ENCODE measurements around the gene SDHAF3. TPM values are rescaled to one million over a fixed set of nuclear protein-coding genes. Genes with fewer than 3 reads are reported as not detected.

SDHAF3 gene
- total RNA-seq, 3 donors from 2014 or later, result 4.3 to 12.3 (median 8.5) TPM

DNA sequence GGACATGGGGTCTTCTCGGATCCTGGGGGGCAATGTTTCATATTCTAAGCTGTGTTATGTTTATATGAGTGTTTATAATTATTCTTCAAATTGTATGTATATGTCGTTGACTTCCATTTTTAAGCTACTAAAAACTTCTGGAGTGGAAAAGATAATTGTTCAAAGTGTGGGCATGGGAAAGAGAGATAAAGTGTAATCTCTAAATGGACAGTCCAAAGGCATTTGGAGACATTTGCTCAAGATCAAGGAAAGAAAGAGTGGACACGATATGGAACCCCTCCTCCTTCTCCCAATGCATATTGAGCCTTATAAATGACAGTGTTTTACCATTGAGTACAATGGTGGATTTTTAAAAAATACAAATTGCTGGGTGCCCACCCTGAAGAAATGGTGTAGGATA, 81.1 kb downstream of the SDHAF3 start:
- Histone ChIP-seq H3K27ac (no peak overlapping the region), H3K27me3 (no peaks in the 10 kb centered on the region), H3K4me3 (no peak overlapping the region), H3K36me3 (no peaks in the 10 kb centered on the region), H3K4me1 (no peaks in the 10 kb centered on the region), H3K9me3 (peaks cover 0 to 3% of the 10 kb centered on the region in 2 donors)
- intact Hi-C loops (cut with DNase I; ENCODE audit: low total_unique reads), result no loop called here
- DNase-seq (ENCODE audit: low spot score in 2 of 2), result no peak
- TF ChIP-seq, protein P1, sequence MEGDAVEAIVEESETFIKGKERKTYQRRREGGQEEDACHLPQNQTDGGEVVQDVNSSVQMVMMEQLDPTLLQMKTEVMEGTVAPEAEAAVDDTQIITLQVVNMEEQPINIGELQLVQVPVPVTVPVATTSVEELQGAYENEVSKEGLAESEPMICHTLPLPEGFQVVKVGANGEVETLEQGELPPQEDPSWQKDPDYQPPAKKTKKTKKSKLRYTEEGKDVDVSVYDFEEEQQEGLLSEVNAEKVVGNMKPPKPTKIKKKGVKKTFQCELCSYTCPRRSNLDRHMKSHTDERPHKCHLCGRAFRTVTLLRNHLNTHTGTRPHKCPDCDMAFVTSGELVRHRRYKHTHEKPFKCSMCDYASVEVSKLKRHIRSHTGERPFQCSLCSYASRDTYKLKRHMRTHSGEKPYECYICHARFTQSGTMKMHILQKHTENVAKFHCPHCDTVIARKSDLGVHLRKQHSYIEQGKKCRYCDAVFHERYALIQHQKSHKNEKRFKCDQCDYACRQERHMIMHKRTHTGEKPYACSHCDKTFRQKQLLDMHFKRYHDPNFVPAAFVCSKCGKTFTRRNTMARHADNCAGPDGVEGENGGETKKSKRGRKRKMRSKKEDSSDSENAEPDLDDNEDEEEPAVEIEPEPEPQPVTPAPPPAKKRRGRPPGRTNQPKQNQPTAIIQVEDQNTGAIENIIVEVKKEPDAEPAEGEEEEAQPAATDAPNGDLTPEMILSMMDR (IDR thresholded peaks at IDR 0.05), result no peak
- TF ChIP-seq POLR2A (IDR thresholded peaks at IDR 0.05) (no peak), POLR2AphosphoS5 (IDR thresholded peaks at IDR 0.05) (no peak)

DNA sequence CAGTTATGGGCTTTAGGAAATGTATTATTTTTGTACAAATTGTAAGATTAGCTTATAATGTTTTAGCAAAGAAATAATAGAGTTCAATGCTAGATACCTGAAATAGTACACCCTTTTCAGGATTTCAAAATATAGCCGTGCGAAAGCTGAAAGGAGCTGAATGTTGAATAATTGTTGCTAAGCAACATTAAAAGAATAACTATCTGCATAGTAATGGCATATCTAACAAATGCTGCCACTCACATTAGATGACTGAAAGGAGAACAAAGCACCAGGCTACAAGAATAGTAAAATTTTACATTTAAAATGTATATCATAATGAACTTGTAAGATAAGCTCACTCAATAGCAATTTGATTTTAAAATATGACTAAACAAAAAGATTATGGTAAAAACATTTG, 82.5 kb downstream of the SDHAF3 start:
- H3K36me3 ChIP-seq, result no peaks in the 10 kb centered on the region
- TF ChIP-seq POLR2A (IDR thresholded peaks at IDR 0.05) (no peak), POLR2AphosphoS5 (IDR thresholded peaks at IDR 0.05) (no peak)
- TF ChIP-seq, protein P1 (IDR thresholded peaks at IDR 0.05), result no peak
- H3K27ac ChIP-seq, result no peak overlapping the region
- H3K4me3 ChIP-seq, result no peak overlapping the region
- H3K9me3 ChIP-seq, result peaks cover 0 to 3% of the 10 kb centered on the region in 2 donors
- intact Hi-C loops (cut with DNase I; ENCODE audit: low total_unique reads), result no loop called here
- no peaks in the 10 kb centered on the region for H3K4me1 ChIP-seq
- no peak for DNase-seq (ENCODE audit: low spot score in 2 of 2)
- no peaks in the 10 kb centered on the region for H3K27me3 ChIP-seq

DNA sequence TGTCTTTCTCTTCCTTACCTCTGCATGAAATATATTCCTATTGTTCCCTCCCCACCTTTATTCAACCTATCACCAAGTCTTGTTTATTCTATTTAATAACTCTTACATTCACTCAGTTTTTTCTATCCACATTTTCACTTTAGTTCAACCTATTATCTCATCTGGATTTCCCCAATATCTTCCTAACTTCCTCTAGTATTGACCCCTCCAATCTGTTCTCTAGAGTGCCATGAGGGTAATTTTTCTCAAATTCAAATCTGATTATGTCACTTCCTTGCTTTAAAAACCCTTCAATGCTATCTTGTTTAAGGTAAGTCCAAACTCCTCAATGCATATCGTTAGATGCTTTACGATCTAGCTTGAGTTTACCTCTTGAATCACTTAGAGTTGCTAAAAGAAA, 86.5 kb downstream of the SDHAF3 start:
- no peak overlapping the region for H3K27ac ChIP-seq
- no peak overlapping the region for H3K4me3 ChIP-seq
- H3K27me3 ChIP-seq, result no peaks in the 10 kb centered on the region
- no peaks in the 10 kb centered on the region for H3K36me3 ChIP-seq
- no peaks in the 10 kb centered on the region for H3K9me3 ChIP-seq
- intact Hi-C loops (cut with DNase I; ENCODE audit: low total_unique reads), result no loop called here
- H3K4me1 ChIP-seq, result no peaks in the 10 kb centered on the region
- DNase-seq (ENCODE audit: low spot score in 2 of 2), result no peak
- TF ChIP-seq, protein P1 (IDR thresholded peaks at IDR 0.05), result no peak

DNA sequence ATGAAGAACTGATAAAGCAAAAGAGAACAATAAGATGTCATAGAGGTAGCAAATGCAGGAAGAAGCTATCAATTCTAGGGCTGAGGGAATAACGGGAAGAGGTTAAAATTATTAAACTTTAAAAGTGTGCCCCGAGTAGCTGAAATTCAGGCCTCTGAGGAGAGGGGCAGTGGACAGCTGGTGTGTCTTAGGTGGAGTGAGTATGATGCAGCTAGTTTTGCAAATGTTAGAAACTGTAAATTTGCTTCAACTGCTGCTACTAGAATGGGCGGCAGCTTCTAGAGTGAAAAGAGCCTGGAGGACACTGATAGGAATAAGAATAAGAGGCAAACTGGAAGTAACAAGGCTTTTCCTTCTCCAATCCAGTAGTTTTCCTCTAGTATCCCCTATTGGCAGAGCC, 87.3 kb downstream of the SDHAF3 start:
- no peak for DNase-seq (ENCODE audit: low spot score in 2 of 2)
- Histone ChIP-seq H3K4me1 (no peaks in the 10 kb centered on the region), H3K27me3 (no peaks in the 10 kb centered on the region), H3K9me3 (no peaks in the 10 kb centered on the region), H3K36me3 (no peaks in the 10 kb centered on the region), H3K4me3 (no peak overlapping the region), H3K27ac (no peak overlapping the region)
- TF ChIP-seq, protein P1 (IDR thresholded peaks at IDR 0.05), result no peak
- TF ChIP-seq POLR2A (IDR thresholded peaks at IDR 0.05), result no peak
- no peak for TF ChIP-seq POLR2AphosphoS5 (IDR thresholded peaks at IDR 0.05)
- intact Hi-C loops (cut with DNase I; ENCODE audit: low total_unique reads), result no loop called here

DNA sequence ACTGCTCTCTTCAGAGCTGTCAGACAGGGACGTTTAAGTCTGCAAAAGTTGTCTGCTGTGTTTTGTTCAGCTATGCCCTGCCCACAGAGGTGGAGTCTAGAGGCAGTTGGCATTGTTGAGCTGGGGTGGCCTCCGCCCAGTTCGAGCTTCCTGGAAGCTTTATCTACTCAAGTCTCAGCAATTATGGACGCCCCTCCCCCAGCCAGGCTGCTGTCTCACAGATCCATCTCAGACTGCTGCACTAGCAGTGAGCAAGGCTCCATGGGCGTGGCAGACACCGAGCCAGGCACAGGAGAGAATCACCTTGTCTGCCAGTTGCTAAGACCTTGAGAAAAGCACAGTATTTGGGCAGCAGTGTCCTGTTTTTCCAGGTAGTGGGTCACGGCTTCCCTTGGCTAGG, 98.1 kb downstream of the SDHAF3 start:
- no peak overlapping the region for H3K27ac ChIP-seq
- peaks cover 0 to 7% of the 10 kb centered on the region in 2 donors for H3K9me3 ChIP-seq
- H3K36me3 ChIP-seq, result no peaks in the 10 kb centered on the region
- no peak for TF ChIP-seq POLR2AphosphoS5 (IDR thresholded peaks at IDR 0.05)
- TF ChIP-seq, protein P1 (IDR thresholded peaks at IDR 0.05), result no peak
- TF ChIP-seq POLR2A (IDR thresholded peaks at IDR 0.05), result no peak
- no peaks in the 10 kb centered on the region for H3K27me3 ChIP-seq
- no peak for DNase-seq (ENCODE audit: low spot score in 2 of 2)
- H3K4me3 ChIP-seq, result no peak overlapping the region
- H3K4me1 ChIP-seq, result no peaks in the 10 kb centered on the region
- intact Hi-C loops (cut with DNase I; ENCODE audit: low total_unique reads), result no loop called here
